GM18951 (cell line): ENCODE data around the gene PRDM11.

Source experiments
- POLR2A ChIP-seq: IDR thresholded peaks from 4 replicates; pipeline ENCODE4 v1.6.1; 2011; ENCODE audit warnings: mild to moderate bottlenecking; ENCODE audit not compliant: insufficient read length, insufficient read depth; ENCODE audit errors: extremely low read depth
- in situ Hi-C: fragments of 300-500 bp; cut with MboI; formaldehyde crosslinking; loops from one replicate; pipeline ENCODE4 v1.12.0; 2022; ENCODE audit warnings: low sequenced_read_pairs, mixed read lengths, inconsistent platforms; ENCODE audit not compliant: unreplicated experiment

The PRDM11 gene

DNA sequence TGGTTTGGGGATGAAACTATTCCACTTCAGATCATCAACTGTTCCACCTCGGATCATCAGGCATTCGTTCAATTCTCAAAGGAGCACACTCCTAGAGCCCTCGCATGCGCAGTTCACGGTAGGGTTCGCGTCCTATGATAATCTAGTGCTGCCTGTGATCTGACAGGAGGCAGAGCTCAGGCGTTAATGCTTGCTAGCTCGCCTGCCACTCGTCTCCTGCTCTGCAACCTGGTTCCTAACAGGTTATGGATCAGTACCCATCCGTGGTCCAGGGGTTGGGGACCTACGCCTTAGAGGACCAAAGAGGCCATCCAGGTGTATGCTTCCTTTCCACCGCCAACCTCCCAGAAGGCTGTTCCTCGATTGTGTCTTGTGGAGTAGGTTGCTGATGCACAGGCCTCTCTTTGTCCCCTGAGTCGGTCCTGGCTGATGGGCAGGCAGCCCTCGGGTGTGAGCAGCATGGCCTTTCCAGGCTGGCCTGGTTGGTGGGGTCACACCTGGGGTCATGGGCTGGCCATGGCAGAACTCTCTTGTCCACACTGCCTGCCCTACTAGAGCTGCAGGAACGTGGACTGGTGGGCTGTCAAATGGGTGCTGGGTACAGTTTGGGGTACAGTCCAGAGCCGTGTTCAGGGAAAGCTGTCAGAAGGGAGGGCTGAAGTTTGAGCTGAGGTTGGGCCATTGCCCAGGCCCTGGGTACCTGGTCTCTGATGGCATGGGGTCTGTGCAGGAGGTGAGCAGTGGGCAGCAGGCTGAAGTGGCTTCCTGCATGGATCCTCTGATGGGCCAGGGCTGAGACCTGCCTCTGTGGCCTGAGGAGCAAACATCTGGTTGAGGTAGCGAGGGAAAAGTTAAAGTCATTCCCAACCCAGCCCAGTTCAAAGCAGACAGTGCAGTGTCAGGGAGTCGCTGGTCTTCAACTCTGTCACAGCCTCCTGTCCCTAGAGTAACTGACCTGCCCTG lies 11.1 kb downstream of the PRDM11 start:
- in situ Hi-C loops: no loop called here
- TF ChIP-seq POLR2A: no peak

DNA sequence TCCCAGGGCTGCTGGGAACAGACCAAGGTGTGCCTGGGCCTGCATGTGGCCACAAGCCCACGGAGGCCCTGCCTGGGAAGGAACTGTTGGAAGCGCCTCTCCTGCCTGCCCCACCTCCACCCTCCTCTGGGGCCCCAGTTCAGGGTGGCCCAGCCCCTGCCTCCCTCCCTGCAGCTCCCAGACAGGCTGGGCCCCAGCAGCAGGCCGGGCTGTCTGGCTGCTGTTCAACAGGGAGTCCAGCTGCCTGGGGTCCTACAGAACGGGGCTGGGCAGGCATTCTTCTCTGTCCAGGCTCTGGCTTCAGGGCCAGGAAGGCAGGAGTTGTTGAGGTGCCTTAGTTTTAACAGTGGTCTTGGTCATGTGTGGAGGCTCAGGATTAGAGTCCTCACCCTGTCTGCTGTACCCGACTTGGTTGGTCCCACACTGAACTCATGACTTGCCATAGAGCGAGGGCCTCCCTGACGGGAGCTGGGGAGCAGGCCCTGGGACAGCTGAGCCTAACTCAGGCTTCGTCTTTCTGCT lies 11.8 kb downstream of the PRDM11 start:
- no peak for TF ChIP-seq POLR2A
- in situ Hi-C loops: no loop called here

DNA sequence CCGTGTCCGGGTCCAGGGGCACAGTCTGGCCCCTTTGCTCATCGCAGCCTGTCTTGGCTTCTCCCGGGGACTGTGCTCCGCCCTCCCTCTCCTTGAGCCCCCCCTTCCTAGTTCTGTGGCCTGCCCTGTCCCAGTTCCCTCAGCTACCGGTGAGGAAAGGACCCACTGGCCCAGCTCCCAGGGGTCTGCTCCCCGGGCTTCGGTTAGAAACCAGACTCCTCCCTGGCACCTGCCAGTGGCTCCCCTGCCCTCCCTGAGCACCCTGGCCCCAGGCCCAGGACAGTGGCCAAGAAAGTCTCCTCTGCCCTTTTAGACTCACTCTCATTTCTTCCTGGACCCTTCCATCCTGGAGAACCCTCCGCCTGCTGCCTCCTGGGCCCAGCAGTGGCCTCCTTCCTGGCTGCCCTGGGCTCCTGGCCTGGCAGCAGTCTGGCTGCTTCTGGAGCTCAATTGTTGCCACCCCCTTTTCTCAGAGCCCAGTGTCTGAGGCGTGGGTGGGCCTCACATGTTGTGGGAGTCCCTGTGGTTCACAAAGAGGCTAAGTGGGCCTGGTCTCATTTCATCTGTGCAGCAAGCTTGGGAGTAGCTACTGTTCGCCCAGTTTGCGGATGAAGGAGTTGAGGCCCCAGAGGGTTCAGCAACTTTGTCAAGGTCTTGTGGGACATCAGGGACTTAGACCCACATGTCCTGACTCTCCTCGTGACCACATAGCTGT lies 12.6 kb downstream of the PRDM11 start:
- no peak for TF ChIP-seq POLR2A
- in situ Hi-C loops: no loop called here

DNA sequence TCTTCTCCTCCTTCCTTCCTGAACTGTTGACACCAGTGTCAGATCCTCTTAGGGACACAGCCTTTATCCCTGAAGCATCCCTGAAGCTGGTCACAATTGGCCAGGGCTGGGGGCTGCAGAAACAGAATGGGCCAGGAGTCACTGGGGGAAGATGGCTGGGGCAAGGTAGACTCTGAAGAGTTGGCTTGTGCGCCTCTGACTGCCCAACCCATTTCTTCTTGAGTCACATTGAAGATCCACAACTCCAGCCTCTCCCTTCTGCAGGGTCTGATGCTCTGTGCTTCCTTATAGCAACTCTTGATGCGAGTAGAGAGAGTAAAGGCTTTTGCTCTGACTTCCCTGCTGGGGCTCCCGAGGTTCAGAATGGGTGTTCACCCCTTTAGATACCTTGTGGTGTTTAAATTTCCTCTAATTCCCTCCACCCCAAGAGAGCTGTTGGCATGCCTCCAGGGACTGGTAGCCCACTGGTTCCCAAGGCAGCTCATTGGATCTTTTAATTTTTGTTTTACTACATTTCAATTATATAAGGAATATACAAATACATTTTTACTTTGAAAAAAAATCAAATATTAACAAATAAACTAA lies 13.4 kb downstream of the PRDM11 start:
- TF ChIP-seq POLR2A: no peak
- in situ Hi-C loops: no loop called here

DNA sequence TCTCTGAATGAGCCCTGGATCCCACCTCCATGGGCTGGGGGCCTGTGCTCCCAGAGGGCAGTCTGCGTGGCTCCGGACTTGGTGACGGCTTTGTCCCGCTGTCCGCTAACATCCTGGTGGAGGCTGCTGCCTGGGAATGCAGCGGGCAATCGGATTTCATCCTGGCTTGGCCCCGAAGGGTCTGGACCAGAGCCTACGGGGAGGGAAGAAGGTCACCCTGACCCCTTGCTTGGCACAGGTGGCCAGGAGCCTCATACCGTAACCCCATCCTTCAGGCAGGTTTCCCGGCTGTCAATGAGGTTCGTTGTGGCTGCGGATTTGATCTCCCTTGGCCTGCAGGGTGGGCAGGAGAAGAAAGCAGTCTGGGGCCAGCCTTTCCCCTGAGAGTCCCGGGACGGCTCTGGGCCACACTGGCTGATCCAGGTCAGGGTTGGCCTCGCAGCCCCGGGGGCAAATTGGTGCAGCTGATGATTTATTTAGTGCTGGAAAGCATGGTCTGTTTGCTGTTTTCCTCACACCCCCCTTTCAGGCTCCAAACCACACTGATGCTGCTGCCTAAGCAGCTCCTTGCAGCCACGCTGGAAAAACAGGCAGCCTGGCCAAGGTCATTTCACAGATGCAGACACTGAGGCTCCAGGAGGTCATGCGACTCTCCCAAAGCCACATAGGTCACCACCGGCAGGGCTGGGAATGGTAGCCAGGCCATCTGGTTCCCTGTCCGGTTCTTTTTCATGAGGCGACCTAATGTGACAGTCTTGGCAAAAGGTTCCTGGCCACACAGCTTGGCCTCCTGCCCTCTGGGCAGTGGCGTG lies 15.0 kb downstream of the PRDM11 start:
- in situ Hi-C loops: no loop called here
- no peak for TF ChIP-seq POLR2A

DNA sequence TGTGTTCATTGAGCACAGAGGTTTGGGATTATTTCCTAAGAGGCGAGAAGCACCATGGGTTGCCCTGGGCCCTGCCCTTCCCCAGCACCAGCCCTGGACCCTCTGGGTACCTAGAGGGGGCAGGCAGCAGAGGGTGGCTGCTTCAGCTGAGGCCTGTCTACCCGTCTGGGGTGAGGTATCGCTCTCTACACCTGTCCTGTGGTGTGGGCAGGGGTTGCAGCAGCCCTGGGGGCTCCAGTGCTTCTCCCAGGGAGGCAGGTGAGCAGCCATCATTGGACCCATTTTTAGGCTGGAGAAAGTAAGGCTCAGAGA lies 15.6 kb downstream of the PRDM11 start:
- in situ Hi-C loops: no loop called here
- TF ChIP-seq POLR2A: no peak

DNA sequence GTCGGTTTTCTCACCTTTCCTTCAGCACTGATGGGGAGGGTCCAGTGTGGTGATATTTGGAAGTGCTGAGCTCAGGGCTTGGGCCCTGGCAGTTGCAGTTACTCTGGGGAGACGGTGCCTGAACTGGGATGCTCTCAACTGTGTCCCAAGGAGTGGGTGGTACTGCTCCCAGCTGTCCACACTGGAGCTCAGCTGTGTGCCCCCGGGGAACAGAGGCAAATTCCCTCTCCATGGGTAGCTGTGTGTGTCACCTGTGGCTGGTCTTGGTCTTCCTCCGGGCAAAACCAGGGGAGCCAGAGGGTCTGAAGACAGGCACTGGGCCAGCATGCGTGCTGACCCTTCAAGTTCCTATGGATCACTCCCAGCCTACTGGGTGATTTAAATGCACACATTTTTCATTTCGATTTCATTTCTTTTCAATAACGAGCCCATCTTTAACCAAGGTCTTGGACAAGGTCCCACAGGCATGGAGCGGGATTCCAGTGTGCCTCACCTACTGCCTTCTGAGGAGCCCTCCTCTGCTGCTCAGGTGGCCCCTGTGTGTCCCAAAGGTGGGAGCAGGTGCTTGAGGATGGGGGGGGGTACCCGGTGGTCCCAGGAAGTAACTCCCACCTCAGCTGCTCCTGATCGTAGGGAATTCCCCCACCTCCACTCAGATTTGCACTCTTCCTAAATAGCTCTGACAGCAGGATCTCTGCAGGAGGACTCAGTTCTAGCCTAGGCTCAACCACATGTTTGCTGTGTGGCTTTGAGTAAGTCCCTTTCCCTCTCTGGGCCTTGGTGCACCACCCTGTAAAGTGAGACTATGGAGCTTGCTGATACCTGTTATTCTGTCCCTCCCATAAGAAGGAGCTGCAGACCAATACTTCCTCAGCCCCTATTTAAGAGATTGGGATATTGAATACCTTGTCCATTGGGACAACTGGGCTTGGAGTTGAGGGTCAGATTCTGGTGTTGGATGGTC lies 16.8 kb downstream of the PRDM11 start:
- TF ChIP-seq POLR2A: no peak

DNA sequence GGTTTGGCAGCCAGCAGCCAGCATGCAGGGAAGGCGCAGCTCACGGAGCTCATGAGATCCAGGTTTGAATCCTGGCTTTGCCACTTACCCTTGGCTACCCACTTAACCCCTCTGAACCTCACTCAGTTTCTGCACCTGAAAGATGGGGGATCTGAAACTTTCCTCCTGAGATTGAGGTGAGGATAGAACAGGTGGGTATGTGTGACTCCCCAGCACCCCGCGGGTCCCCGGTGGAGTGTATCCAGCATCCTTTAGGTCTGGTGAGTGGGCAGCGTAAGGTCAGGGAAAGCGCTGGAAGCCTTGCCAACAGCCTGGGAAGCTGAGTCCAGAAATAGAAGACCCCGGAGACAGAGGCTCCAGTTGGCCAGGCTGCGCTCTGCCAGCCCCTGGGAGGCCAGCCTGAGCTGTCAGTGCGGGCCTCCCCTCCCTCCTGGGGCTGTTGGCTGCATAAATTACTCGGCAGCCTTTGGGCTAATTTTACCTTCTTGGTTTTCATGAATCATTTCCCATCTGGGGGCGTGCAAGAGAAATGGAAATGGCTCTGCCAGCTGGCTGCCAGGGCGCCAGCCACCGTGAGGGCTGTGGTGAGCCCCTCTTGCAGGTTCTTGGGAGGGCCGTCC lies 17.6 kb downstream of the PRDM11 start:
- no peak for TF ChIP-seq POLR2A
- in situ Hi-C loops: no loop called here

More for the DNA sequence above, 16.8 kb downstream of the PRDM11 start:
- in situ Hi-C loops: no loop called here

DNA sequence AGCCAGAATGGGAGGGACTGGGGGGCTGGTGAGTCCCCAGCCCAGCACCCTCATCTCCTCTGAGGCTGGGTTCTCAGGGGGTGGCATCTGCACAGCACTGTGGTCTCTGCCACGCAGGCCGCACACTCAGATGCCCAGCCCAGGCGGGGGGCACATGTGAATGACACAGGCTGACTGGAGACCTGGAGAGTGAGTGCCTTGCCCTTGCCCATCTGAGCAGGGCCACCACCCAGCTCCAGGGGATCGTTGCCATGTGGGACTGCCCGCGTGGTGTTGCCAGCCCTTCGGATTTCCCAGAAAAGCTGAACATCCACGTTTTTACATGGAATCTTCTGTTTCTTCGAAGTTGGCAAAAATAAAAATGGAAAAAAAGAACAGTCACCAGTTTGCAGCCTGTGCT lies 18.9 kb downstream of the PRDM11 start:
- TF ChIP-seq POLR2A: no peak
- in situ Hi-C loops: no loop called here

DNA sequence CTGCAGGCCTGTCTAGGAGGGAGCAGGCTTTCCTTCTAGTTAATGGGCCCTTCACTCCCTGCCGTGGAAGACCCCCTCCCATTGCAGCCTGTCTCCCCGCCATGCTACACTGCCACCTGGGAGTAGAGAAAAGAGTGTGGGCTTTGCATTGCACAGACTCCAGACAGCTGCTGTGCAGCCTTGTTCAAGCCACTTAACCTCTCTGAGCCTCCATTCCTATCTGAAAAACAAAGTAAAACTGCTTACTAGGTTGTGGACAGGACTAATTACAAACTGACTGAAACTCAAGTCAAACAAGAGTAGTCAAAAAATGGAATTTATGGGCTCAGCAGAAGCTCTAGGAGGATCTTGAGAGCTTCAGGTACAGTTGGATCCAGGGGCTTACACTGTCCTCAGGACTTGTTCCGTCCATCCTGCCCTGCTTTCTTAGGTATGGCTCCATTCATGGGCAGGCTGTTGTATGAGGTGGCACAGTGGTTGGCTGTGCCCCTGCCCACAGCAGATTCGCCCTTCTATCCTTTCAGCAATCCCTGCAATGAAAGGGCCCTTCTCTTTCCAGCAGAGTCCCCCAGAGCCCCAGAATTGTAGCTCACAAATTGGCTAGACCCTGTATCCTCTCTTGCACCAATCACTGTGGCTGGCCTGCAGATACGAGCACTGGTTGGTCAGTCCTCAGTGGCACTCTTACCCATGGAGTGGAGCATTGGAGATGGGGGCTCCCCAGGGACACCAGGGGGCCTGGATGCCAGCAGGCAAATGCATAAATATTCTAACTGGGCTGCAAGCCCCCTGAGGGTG lies 19.6 kb downstream of the PRDM11 start:
- TF ChIP-seq POLR2A: no peak

DNA sequence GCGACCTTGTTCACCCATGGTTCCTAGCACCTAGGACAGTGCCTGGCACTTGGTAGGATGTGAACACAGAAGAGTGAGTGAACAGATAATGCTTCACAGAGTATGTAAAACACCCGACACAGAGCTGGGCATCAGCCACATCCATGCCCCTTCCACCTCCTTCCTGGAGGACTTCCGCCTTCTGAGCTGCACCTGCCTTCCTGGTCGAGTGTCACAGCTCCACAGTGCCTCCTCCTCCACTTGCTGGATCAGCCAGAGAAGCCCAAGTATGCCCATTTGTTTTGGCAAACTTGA lies 20.1 kb downstream of the PRDM11 start:
- in situ Hi-C loops: no loop called here
- no peak for TF ChIP-seq POLR2A

More for the DNA sequence above, 19.6 kb downstream of the PRDM11 start:
- in situ Hi-C loops: no loop called here

DNA sequence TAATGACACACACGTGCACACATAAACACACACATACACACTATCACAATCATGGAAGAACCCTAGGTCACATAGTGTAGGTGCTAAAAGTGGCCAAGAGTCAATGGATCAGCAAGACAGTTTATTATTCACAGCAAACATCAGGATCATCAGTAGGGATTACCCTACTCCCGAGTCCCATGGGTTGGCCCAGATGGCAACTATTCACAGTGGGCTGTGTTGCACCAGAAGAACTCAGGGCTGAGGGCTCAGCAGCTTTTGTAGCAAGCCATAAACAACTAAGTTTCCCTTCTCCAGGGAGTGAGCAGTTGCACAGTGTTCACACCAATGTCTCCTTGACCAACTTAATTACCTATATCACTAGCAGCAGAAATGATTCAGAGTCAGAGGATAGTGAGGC lies 20.8 kb downstream of the PRDM11 start:
- no peak for TF ChIP-seq POLR2A
- in situ Hi-C loops: no loop called here
